ENCODE data around the gene FOXN1.
"Not testable (repeated sequence)": the region's sequence is repeated elsewhere in the genome, so short reads cannot be mapped to it uniquely, and the experiment has no call there.

The FOXN1 gene

GRCh38 chr17:28549236-28550132, 43.3 kb downstream of the FOXN1 start:
- no peak for DNase-seq

- no peak for DNase-seq
Observed at GRCh38 chr17:28550858-28551257, 44.7 kb downstream of the FOXN1 start.

- peak; percentile 36 for DNase-seq
Observed at GRCh38 chr17:28551421-28552175, 45.5 kb downstream of the FOXN1 start.

GRCh38 chr17:28552176-28552999, 46.2 kb downstream of the FOXN1 start, which contains the start of gene UNC119:
Gene UNC119 (minus strand): TSS chr17:28552624. CDS start chr17:28552557, 67 bp downstream.
- peak; percentile 77 for DNase-seq

GRCh38 chr17:28553000-28553505, 46.9 kb downstream of the FOXN1 start:
- DNase-seq = no peak

GRCh38 chr17:28554565-28554964, 48.4 kb downstream of the FOXN1 start:
- peak; percentile 22 for DNase-seq

- DNase-seq = no peak
Observed at GRCh38 chr17:28555022-28555421, 48.9 kb downstream of the FOXN1 start.

- peak; percentile 90 for DNase-seq
Observed at GRCh38 chr17:28563475-28563874, 57.3 kb downstream of the FOXN1 start.

- DNase-seq = no peak
Observed at GRCh38 chr17:28567604-28568003, 61.5 kb downstream of the FOXN1 start.

GRCh38 chr17:28569446-28569845, 63.3 kb downstream of the FOXN1 start:
- no peak for DNase-seq

- peak; percentile 35 for DNase-seq
Observed at GRCh38 chr17:28570716-28571360, 64.7 kb downstream of the FOXN1 start.

- peak; percentile 95 for DNase-seq
Observed at GRCh38 chr17:28571361-28572122, 65.4 kb downstream of the FOXN1 start, which contains the start of gene PIGS. Gene PIGS (minus strand): TSS chr17:28571524. CDS start chr17:28571496, 28 bp downstream.

- no peak for DNase-seq
Observed at GRCh38 chr17:28572259-28573039, 66.3 kb downstream of the FOXN1 start.

- no peak for DNase-seq
Observed at GRCh38 chr17:28573040-28573380, 66.9 kb downstream of the FOXN1 start.

- no peak for DNase-seq
Observed at GRCh38 chr17:28573521-28573920, 67.4 kb downstream of the FOXN1 start.

- no peak for DNase-seq
Observed at GRCh38 chr17:28573966-28574480, 67.9 kb downstream of the FOXN1 start.

GRCh38 chr17:28574526-28574925, 68.4 kb downstream of the FOXN1 start:
- no peak for DNase-seq

GRCh38 chr17:28575126-28575795, 69.1 kb downstream of the FOXN1 start:
- no peak for DNase-seq

GRCh38 chr17:28576016-28576415, 69.9 kb downstream of the FOXN1 start:
- not testable (repeated sequence) for DNase-seq

Data from EL (cell line).